HAP-1 (cell line): ENCODE measurements around the gene EFHC1.

Experiments used
- DNase-seq, 2 experiments: peaks; one replicate each; pipeline ENCODE4 v3.0.0-alpha.2; 2016 to 2020; ENCODE audit warnings: low spot score in 2 of 2
- H3K27me3 ChIP-seq: fragments of 250-450 bp; sonication (Bioruptor Pico); 2 replicates; pipeline ENCODE4 v1.5.1; 2020; ENCODE audit warnings: low read depth, mild to moderate bottlenecking, moderate library complexity
- H3K36me3 ChIP-seq: fragments of 250-450 bp; sonication (Bioruptor Pico); replicated peaks from 2 replicates; pipeline ENCODE4 v1.5.1; 2020; ENCODE audit warnings: mild to moderate bottlenecking
- H3K4me1 ChIP-seq: fragments of 250-450 bp; sonication (Bioruptor Pico); 2 replicates; pipeline ENCODE4 v1.5.1; 2020; ENCODE audit warnings: mild to moderate bottlenecking
- H3K4me3 ChIP-seq: fragments of 250-450 bp; sonication (Bioruptor Pico); 2 replicates; pipeline ENCODE4 v1.5.1; 2020; ENCODE audit warnings: mild to moderate bottlenecking, moderate library complexity
- H3K9me3 ChIP-seq: fragments of 250-450 bp; sonication (Bioruptor Pico); 2 replicates; pipeline ENCODE4 v1.5.1; 2020; ENCODE audit warnings: mild to moderate bottlenecking, moderate library complexity
- in situ Hi-C: fragments of 300-500 bp; cut with MboI; formaldehyde crosslinking; loops from 3 replicates; pipeline ENCODE4 v1.14.3; 2020; ENCODE audit warnings: low sequenced_read_pairs, inconsistent platforms, mixed read lengths

Gene EFHC1

DNA sequence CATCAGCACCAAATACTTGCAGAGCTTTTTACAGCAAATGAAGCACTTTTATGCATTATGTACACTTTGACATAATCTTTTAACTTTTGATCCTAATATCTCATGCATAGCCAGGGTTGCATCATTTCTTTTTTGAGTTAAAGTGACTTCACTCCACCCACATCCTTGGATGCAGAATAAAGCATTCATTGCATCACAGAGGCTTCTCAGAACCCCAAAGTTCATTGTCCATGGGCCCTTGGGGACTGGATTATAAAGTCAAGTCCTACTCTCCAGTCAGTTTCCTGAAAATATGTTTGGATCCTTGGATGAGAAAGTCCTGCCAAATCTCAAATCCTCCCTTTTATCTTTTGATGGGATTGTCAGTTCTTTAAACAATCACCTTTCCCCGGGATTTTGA is 10.6 kb upstream of the EFHC1 start:
- Histone ChIP-seq H3K27me3 (no peaks in the 10 kb centered on the region), H3K36me3 (no peaks in the 10 kb centered on the region), H3K4me3 (no peak overlapping the region), H3K4me1 (peaks cover 5% of the 10 kb centered on the region), H3K9me3 (no peaks in the 10 kb centered on the region)
- DNase-seq = no peak
- in situ Hi-C loops = no loop called here

DNA sequence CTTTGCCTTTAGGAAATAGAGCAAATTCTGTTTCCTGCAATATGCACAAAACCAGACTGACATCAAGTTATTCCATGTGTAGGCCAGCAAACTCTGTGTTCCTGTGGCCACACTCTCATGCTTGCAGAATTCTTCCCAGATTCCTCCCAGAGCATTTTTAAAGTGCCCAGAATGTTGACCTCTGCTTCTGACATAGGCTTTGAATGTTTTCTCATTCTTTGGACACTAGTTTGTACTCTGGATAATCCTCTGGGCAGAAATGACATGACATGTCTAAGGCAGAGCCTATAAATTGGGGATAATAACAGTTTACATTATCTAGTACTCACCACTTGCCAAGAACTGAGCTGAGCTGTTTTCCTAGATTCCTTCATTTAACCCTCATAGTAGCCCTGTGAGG is 9.2 kb upstream of the EFHC1 start:
- Histone ChIP-seq H3K4me1 (peaks cover 5% of the 10 kb centered on the region), H3K27me3 (no peaks in the 10 kb centered on the region), H3K9me3 (no peaks in the 10 kb centered on the region), H3K36me3 (no peaks in the 10 kb centered on the region), H3K4me3 (no peak overlapping the region)
- no peak for DNase-seq
- in situ Hi-C loops = no loop called here

DNA sequence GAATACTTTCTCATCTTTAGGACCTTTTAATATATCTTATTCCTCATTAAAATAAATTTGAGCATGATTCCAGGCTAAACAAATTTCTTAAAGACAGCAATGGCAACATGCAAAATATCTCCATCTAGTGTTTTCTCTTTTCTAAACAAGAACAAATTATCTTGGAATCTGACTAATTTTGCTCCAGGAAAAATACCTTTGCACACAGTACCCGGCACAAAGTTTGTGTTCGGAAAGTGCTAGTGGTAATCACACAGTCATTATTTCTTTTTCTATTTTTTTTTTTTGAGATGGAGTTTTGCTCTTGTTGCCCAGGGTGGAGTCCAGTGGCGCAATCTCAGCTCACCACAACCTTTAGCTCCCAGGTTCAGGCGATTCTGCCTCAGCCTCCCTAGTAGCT is 8.2 kb upstream of the EFHC1 start:
- DNase-seq = no peak
- Histone ChIP-seq H3K4me3 (no peak overlapping the region), H3K4me1 (peaks cover 8% of the 10 kb centered on the region), H3K36me3 (no peaks in the 10 kb centered on the region), H3K27me3 (no peaks in the 10 kb centered on the region), H3K9me3 (no peaks in the 10 kb centered on the region)
- in situ Hi-C loops = no loop called here

DNA sequence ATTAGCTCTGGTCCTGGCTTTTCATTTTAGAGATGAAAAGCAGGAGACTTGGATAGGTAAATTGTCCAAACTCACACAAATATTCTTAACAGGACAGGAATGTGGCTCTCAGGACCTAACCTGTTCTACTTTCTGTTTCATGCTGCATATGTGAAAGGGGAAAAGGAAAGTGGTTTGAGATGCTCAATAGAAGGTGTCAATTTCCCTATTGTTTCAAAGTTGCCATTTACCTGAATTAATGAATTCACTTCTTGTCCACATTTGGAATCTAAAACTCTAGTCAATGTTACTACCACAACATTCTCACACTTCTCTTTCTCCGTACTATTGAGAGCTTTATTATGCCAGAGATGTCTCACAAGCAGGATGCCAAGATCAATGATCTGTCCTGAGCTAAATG is 4.8 kb upstream of the EFHC1 start:
- no peaks in the 10 kb centered on the region for H3K9me3 ChIP-seq
- no peak for DNase-seq
- H3K4me1 ChIP-seq = peaks cover 15% of the 10 kb centered on the region
- H3K27me3 ChIP-seq = no peaks in the 10 kb centered on the region
- in situ Hi-C loops = loop anchor here (5.0 kb wide), 1 partner anchor 247 kb away; no protein-coding TSS in a partner anchor
- no peaks in the 10 kb centered on the region for H3K36me3 ChIP-seq
- no peak overlapping the region for H3K4me3 ChIP-seq

DNA sequence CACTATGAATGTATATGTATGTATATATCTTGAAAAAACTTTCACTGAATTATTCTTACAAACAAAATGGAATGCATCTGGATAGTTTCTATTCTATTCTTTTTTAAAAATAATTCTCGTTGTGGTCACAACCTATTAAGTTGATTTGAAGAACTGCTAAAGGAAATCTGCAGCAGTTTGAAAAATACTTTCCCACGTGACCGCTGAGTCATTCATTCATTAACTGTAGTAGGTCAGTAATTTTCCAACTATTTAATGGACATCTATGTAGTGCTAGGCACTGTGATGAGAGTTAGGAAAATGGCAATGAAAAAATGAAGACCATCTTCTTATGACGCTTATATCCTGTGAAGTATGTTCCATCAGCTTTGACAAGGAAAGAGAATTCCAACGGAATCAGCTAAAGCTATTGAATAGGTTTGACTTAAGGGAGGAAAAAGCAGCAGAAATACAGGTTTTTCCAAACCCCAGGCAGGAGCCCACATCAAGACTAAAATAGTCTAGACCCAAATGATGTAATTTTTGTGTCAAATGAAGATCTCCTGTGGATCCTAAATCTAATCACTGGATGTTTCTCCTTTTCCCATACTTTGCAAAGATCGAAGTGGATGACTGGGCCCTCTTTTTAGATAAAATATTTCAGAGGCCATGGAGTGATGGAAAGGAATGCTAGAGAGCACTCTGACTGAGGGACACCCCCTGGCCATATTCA is 4.1 kb upstream of the EFHC1 start:
- Histone ChIP-seq H3K4me1 (peaks cover 15% of the 10 kb centered on the region), H3K4me3 (no peak overlapping the region), H3K36me3 (no peaks in the 10 kb centered on the region), H3K9me3 (no peaks in the 10 kb centered on the region), H3K27me3 (no peaks in the 10 kb centered on the region)
- in situ Hi-C loops = loop anchor here (5.0 kb wide), 1 partner anchor 246 kb away; no protein-coding TSS in a partner anchor
- no peak for DNase-seq

DNA sequence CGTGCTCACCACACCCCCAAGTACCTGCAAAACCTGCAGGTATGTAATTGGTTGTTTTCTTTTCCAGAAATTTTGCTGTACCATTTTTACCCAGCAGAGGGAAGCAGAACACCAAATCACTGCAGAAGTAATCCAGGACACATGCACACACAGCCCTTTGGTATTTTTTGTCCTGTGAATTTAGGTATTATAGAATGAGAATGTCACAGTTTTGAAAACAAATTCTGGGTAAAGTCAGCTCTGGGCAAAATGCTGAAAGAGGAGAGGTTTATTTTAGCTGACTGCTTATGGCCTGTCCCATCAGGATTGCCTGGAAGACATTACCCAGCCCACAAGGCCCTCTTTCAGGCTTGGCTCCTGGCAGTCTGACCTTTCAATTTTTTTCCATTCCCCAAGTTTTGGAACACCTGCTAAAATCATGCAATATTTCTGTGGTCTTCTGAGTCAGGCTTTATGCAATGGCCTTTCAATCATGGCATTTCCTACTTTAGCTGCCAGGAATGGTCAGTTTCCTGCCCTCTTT is 3.5 kb upstream of the EFHC1 start:
- H3K27me3 ChIP-seq = no peaks in the 10 kb centered on the region

DNA sequence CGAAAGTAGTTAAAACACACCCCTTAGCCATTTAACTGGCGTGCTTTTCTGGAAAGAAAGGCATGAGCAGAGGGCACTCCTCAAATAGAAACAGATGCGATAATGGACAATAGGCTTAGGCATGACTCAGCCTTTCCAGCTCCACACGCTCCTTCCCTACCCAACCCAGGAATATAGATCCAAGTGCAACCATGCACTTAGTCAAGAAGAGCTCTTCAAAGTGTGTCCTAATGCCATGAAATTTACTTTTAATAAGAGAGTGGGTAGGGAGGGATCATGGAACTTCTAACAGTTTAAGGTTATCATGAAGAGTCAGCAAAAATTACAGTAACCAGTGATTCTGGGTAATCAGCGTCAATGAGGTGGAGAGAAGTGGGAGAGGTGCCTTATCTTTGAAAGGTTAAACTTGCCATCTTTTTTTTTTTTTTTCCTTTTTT is 2.4 kb upstream of the EFHC1 start:
- in situ Hi-C loops = loop anchor here (5.0 kb wide), 1 partner anchor 245 kb away; no protein-coding TSS in a partner anchor
- peaks cover 15% of the 10 kb centered on the region for H3K4me1 ChIP-seq
- H3K36me3 ChIP-seq = no peaks in the 10 kb centered on the region
- H3K4me3 ChIP-seq = no peak overlapping the region
- peak; percentile 40 to 50 for DNase-seq
- no peaks in the 10 kb centered on the region for H3K27me3 ChIP-seq
- no peaks in the 10 kb centered on the region for H3K9me3 ChIP-seq

More for the DNA sequence above, 3.5 kb upstream of the EFHC1 start:
- Histone ChIP-seq H3K9me3 (no peaks in the 10 kb centered on the region), H3K36me3 (no peaks in the 10 kb centered on the region), H3K4me3 (no peak overlapping the region), H3K4me1 (peaks cover 15% of the 10 kb centered on the region)
- in situ Hi-C loops = loop anchor here (5.0 kb wide), 1 partner anchor 246 kb away; no protein-coding TSS in a partner anchor
- peak; percentile 57 to 62 for DNase-seq

DNA sequence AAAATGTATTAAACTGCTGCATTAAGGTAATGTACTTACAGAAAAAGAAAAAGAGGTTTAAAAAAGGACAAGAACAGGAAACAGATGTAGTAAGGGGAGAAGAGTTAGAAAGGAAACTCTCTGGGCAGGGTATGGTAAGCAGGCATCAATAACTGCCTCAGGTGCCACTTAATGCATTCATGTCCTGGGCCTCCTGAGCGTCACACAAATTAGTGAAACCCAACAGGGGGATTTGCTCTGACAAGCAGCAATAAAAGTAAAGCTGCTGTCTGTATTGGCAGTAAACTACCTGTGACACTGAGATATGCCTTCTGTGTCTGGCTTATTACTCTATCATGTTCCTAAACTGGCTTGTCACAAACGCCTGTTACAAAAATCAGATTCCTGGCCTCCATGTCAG is 1.5 kb upstream of the EFHC1 start:
- H3K4me3 ChIP-seq = no peak overlapping the region
- no peaks in the 10 kb centered on the region for H3K9me3 ChIP-seq
- peaks cover 15% of the 10 kb centered on the region for H3K4me1 ChIP-seq
- no peaks in the 10 kb centered on the region for H3K27me3 ChIP-seq
- no peaks in the 10 kb centered on the region for H3K36me3 ChIP-seq
- DNase-seq = no peak
- in situ Hi-C loops = loop anchor here (5.0 kb wide), 1 partner anchor 244 kb away; no protein-coding TSS in a partner anchor

DNA sequence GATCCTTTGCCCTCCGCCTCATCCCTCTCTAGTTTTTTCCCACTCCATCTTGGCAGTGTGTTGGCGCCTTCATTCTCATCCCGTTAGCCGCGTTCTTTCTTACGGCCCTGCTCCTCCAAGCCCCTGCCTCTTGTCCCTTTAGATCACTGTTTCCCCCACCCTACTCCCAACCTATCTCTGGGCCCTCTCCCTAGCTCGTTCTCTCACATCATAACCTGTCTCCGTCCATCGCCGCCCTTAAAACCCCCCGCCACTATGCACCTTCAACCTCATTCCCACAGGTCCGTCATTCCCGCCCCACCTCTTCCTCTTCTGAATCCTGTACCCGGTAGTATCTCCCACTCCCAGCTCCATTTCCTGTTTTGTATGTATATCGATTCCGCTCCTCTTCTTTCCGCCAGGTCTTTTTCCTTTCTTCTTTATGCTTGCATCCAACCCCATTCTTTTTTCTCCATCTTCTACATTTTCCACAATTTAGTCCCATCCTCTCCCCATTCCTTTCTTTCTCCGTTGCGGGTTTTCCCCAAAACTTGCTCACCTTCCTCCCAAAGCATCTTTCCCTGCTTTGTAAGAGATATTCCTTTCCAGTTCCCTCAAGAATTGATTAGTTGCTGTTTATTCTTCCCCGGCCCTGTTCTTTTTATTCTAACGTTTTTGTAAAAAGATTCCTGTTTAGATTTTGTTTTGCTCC is 671 bp downstream of the EFHC1 start:
- H3K36me3 ChIP-seq = no peaks in the 10 kb centered on the region
- H3K4me3 ChIP-seq = peak overlapping the region; percentile 52
- H3K9me3 ChIP-seq = no peaks in the 10 kb centered on the region
- in situ Hi-C loops = loop anchor here (5.0 kb wide), 1 partner anchor 156 kb away; the partner anchor contains the start of gene TRAM2
- DNase-seq = peak; percentile 51 to 71
- H3K4me1 ChIP-seq = peaks cover 15% of the 10 kb centered on the region
- no peaks in the 10 kb centered on the region for H3K27me3 ChIP-seq

DNA sequence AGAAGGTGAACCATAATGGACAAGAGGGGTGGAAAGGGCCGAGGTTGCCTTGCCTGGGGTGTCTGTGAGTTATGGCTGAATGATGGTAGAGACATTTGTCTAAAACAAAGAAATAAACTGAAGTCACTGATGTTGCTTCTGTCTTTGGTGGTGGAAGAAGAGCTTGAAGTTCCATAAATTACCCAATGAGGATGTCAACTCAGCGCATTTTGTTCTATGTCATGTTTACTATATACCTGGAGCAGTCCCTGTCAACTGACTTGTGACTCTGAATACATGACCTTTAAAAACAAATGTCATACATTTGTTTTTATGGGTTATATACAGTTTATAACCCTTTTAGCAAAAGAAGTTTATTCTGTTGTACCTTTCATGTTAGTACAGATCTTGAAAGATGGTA is 2.0 kb downstream of the EFHC1 start:
- no peak overlapping the region for H3K4me3 ChIP-seq
- no peaks in the 10 kb centered on the region for H3K9me3 ChIP-seq
- DNase-seq = no peak
- H3K27me3 ChIP-seq = no peaks in the 10 kb centered on the region
- peaks cover 11% of the 10 kb centered on the region for H3K4me1 ChIP-seq
- in situ Hi-C loops = loop anchor here (5.0 kb wide), 1 partner anchor 155 kb away; the partner anchor contains the start of gene TRAM2
- H3K36me3 ChIP-seq = no peaks in the 10 kb centered on the region

DNA sequence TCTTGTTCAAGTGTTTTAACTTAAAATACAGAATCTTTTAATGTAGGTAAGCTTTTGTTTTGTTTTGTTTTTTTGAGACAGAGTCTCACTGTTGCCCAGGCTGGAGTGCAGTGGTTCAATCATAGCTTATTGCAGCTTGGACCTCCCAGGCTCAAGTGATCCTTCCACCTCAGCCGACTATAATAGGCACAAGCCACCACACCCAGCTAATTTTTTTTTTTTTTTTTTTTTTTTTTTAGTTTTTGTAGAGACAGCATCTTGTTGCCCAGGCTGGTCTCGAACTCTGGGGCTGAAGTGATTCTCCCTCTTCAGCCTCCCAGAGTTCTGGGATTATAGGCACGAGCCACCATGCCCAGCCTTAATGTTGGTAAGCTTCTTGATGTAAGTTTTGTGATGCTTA is 3.3 kb downstream of the EFHC1 start:
- in situ Hi-C loops = loop anchor here (5.0 kb wide), 1 partner anchor 154 kb away; the partner anchor contains the start of gene TRAM2
- H3K27me3 ChIP-seq = no peaks in the 10 kb centered on the region
- peaks cover 4% of the 10 kb centered on the region for H3K4me1 ChIP-seq
- no peaks in the 10 kb centered on the region for H3K9me3 ChIP-seq
- H3K36me3 ChIP-seq = no peaks in the 10 kb centered on the region
- H3K4me3 ChIP-seq = no peak overlapping the region
- no peak for DNase-seq

DNA sequence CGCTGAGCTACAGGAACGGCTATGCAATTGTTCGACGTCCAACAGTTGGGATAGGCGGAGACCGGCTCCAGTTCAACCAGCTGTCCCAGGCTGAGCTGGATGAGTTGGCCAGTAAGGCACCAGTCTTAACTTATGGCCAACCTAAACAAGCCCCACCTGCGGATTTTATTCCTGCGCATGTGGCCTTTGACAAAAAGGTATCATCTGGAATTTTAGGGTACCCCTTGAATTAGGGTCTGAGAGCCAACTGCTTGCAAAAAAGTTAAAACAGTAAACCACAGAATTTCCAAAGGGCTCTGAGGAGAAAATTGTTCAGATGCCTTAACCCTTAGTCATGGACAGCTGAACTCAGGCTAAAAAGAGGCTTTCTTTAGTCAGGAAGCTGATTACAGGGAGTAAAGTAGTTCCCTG is 3.8 kb downstream of the EFHC1 start:
- DNase-seq = no peak
- Histone ChIP-seq H3K4me1 (peaks cover 4% of the 10 kb centered on the region), H3K4me3 (no peak overlapping the region), H3K27me3 (no peaks in the 10 kb centered on the region), H3K9me3 (no peaks in the 10 kb centered on the region), H3K36me3 (no peaks in the 10 kb centered on the region)
- in situ Hi-C loops = loop anchor here (5.0 kb wide), 1 partner anchor 153 kb away; the partner anchor contains the start of gene TRAM2

DNA sequence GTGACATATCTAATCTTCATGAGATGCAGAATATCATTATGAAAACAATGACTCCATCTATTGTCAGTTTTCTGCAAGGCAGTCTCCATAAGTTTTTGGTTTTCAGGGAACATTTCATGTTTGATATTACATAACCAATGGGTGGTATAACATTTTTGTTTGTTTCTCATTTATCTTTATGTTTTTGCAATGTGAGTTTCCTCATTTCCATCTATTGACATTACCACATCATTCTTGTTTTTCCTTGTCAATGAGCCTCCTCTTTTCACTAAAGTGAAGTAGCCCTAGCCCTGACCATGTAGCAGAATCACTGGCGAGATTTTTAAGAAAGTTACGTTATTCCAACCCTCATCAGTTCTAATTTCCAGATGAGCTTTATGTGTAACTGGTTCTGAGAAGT is 4.4 kb downstream of the EFHC1 start:
- Histone ChIP-seq H3K27me3 (no peaks in the 10 kb centered on the region), H3K4me1 (peaks cover 2% of the 10 kb centered on the region), H3K9me3 (no peaks in the 10 kb centered on the region), H3K4me3 (no peak overlapping the region), H3K36me3 (no peaks in the 10 kb centered on the region)
- in situ Hi-C loops = loop anchor here (5.0 kb wide), 1 partner anchor 153 kb away; the partner anchor contains the start of gene TRAM2
- no peak for DNase-seq

DNA sequence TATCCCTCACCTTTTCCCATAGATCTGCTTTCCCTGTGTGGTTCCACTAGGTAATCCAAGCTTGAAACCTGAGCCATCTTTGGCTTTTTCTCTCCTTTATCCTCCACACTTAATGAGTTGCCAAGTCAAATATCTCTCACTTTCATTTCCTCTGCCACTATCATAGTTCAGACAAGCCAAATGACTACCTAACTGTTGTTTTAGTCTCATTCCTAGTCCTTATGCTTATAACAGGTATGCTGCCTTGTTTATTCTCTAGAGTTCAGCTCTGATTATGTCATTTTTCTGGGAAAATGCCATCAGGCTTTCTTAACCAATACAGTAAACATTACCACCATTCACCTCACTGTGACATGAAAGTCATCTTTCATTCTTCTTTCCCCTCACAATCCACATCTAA is 6.5 kb downstream of the EFHC1 start:
- no peaks in the 10 kb centered on the region for H3K9me3 ChIP-seq
- DNase-seq = no peak
- no peak overlapping the region for H3K4me3 ChIP-seq
- H3K4me1 ChIP-seq = 0 out of 2 replicates have a peak, but pooled peaks cover 7% of the 10 kb centered on the region
- H3K27me3 ChIP-seq = no peaks in the 10 kb centered on the region
- in situ Hi-C loops = no loop called here
- no peaks in the 10 kb centered on the region for H3K36me3 ChIP-seq
